SK-N-MC (cell line): ENCODE data around the gene ADAMTS12.

Experiments used
- EZH2 ChIP-seq: fragments of 200-600 bp; sonication (generic); IDR thresholded peaks from one replicate; pipeline ENCODE4 v1.6.1; 2017; ENCODE audit warnings: antibody characterized with exemption
- FOXP2 ChIP-seq: optimal IDR thresholded peaks from 2 replicates; pipeline ENCODE3; 2011; ENCODE audit warnings: mild to moderate bottlenecking, moderate library complexity; ENCODE audit not compliant: insufficient read depth; ENCODE audit errors: extremely low read length, control extremely low read depth
- POLR2AphosphoS5 ChIP-seq: IDR thresholded peaks from 2 replicates; pipeline ENCODE4 v1.6.1; 2012; ENCODE audit warnings: mild to moderate bottlenecking, low read depth, low read length, borderline replicate concordance

GRCh38 chr5:33637011-33637410 lies 254.8 kb downstream of the ADAMTS12 start:
- TF ChIP-seq EZH2 (no peak), POLR2AphosphoS5 (no peak), FOXP2 (no peak)
